ENCODE measurements around the gene ALCAM. TPM values are rescaled to one million over a fixed set of nuclear protein-coding genes. Genes with fewer than 3 reads are reported as not detected.

ALCAM gene
- total RNA-seq, 2 experiments from 2014 or later: 1.6 to 1.9 TPM

DNA sequence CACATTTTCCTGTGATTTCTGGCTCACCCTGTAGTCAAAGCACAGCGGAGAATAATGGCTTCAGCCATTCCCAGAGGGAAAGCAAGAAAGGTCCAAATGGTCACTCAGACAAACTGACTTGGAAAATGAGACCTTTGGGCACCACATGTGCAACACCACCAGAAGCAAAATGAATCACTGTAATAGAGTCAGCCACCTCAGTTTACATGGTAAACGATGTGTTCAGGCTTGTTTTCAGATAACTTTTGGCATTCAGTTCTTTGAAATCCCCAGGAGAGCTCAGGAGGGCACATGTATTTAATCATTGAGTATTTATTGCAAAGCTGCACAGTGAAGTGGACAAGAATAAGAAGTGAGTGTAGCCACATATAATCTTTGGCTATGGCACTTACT is 38.4 kb upstream of the ALCAM start:
- Histone ChIP-seq H3K27me3 (ENCODE audit: control insufficient read depth in 1 of 2, insufficient read depth in 2 of 2, low read length in 2 of 2) (no peaks in the 10 kb centered on the region), H3K27ac (ENCODE audit: low read depth in 1 of 2, low read length in 2 of 2) (no peak overlapping the region), H3K9me3 (ENCODE audit: control insufficient read depth in 1 of 2, insufficient read depth in 1 of 2, low read length in 2 of 2) (no peaks in the 10 kb centered on the region), H3K4me3 (ENCODE audit: low read length) (no peak overlapping the region), H3K4me1 (ENCODE audit: insufficient read depth, low read length) (no peaks in the 10 kb centered on the region), H3K36me3 (ENCODE audit: insufficient read depth, low read length) (no peaks in the 10 kb centered on the region)
- Mint-ChIP-seq H3K36me3 (ENCODE audit: low read depth) (no peaks in the 10 kb centered on the region), H3K4me3 (no peak overlapping the region), H3K9me3 (no peaks in the 10 kb centered on the region), H3K4me1 (ENCODE audit: low read depth) (no peaks in the 10 kb centered on the region), H3K27ac (no peak overlapping the region), H3K27me3 (peaks cover 5% of the 10 kb centered on the region)
- no peak for DNase-seq
- ATAC-seq (ENCODE audit: poor library complexity): no peak
- TF ChIP-seq, protein P1, sequence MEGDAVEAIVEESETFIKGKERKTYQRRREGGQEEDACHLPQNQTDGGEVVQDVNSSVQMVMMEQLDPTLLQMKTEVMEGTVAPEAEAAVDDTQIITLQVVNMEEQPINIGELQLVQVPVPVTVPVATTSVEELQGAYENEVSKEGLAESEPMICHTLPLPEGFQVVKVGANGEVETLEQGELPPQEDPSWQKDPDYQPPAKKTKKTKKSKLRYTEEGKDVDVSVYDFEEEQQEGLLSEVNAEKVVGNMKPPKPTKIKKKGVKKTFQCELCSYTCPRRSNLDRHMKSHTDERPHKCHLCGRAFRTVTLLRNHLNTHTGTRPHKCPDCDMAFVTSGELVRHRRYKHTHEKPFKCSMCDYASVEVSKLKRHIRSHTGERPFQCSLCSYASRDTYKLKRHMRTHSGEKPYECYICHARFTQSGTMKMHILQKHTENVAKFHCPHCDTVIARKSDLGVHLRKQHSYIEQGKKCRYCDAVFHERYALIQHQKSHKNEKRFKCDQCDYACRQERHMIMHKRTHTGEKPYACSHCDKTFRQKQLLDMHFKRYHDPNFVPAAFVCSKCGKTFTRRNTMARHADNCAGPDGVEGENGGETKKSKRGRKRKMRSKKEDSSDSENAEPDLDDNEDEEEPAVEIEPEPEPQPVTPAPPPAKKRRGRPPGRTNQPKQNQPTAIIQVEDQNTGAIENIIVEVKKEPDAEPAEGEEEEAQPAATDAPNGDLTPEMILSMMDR (IDR thresholded peaks at IDR 0.05): no peak
- intact Hi-C loops (cut with DNase I, micrococcal nuclease): no loop called here
- ChIA-PET CTCF (no interaction called here), POLR2A (no interaction called here)

DNA sequence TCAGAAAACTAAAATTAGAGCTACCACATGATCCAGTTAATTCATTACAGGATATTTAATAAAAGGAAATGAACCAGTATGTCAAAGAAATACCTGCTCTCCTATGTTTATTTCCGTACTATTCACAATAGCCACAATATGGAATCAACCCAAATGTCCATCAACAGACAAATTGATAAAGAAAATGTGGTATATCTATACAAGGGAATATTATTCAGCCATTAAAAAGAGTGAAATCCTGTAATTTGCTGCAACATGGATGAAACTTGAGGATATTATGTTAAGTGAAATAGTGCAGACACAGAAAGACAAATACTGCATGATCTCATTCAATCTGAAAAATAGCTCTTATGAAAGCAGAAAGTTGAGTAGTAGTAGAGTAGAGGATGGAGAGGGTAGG is 33.7 kb upstream of the ALCAM start:
- H3K27me3 ChIP-seq (ENCODE audit: control insufficient read depth in 1 of 2, insufficient read depth in 2 of 2, low read length in 2 of 2): no peaks in the 10 kb centered on the region
- no peak for ATAC-seq (ENCODE audit: poor library complexity)
- H3K4me1 ChIP-seq (ENCODE audit: insufficient read depth, low read length): no peaks in the 10 kb centered on the region
- Mint-ChIP-seq H3K9me3 (no peaks in the 10 kb centered on the region), H3K4me3 (no peak overlapping the region), H3K27ac (no peak overlapping the region), H3K36me3 (ENCODE audit: low read depth) (no peaks in the 10 kb centered on the region), H3K4me1 (ENCODE audit: low read depth) (no peaks in the 10 kb centered on the region), H3K27me3 (peaks cover 4% of the 10 kb centered on the region)
- TF ChIP-seq, protein P1 (IDR thresholded peaks at IDR 0.05): no peak
- no peaks in the 10 kb centered on the region for H3K9me3 ChIP-seq (ENCODE audit: control insufficient read depth in 1 of 2, insufficient read depth in 1 of 2, low read length in 2 of 2)
- no peak overlapping the region for H3K4me3 ChIP-seq (ENCODE audit: low read length)
- H3K36me3 ChIP-seq (ENCODE audit: insufficient read depth, low read length): no peaks in the 10 kb centered on the region
- ChIA-PET POLR2A (no interaction called here), CTCF (no interaction called here)
- no peak for DNase-seq
- intact Hi-C loops (cut with DNase I, micrococcal nuclease): no loop called here
- H3K27ac ChIP-seq (ENCODE audit: low read depth in 1 of 2, low read length in 2 of 2): no peak overlapping the region

DNA sequence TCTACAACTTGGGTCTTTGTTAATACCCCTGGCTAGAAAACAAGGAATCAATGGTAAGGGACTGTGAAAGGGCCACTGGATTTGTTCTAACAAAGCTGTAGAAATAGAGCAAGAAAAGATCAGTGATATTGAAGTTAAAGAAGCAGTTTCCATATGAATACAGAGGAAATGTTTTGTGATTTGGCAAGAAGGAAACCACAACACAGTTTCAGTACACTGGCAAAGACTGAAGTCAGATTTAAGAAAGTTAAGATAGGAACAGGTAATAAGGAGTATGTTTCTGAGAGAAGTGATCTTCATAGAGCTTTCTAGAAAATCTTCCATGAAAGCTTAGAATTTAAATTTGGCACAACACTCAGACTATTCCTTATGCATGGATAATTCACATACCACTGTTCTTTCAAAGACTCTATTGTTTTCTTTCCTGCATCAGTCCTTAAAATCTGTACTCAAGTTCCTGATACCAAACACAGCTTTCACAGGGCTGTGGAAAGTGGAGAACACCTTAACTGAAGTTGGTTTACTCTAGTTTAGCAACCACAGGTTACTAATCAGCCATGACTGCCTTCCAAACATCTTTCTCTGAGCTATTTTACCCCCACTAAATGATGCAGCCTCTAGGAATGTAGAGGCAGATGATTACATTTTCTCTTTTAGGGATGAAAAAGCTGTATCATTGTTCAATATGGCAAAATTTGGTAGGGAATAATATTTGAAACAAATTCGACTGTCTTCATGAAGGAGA is 32.4 kb upstream of the ALCAM start:
- Mint-ChIP-seq H3K9me3 (no peaks in the 10 kb centered on the region), H3K4me3 (no peak overlapping the region), H3K4me1 (ENCODE audit: low read depth) (no peaks in the 10 kb centered on the region), H3K27ac (no peak overlapping the region), H3K27me3 (peaks cover 4% of the 10 kb centered on the region), H3K36me3 (ENCODE audit: low read depth) (no peaks in the 10 kb centered on the region)
- Histone ChIP-seq H3K4me1 (ENCODE audit: insufficient read depth, low read length) (no peaks in the 10 kb centered on the region), H3K27me3 (ENCODE audit: control insufficient read depth in 1 of 2, insufficient read depth in 2 of 2, low read length in 2 of 2) (no peaks in the 10 kb centered on the region), H3K9me3 (ENCODE audit: control insufficient read depth in 1 of 2, insufficient read depth in 1 of 2, low read length in 2 of 2) (no peaks in the 10 kb centered on the region), H3K4me3 (ENCODE audit: low read length) (no peak overlapping the region), H3K27ac (ENCODE audit: low read depth in 1 of 2, low read length in 2 of 2) (no peak overlapping the region), H3K36me3 (ENCODE audit: insufficient read depth, low read length) (no peaks in the 10 kb centered on the region)
- ChIA-PET POLR2A (no interaction called here), CTCF (interaction anchor here (0.7 kb wide), 1 partner anchor 11 kb away, joined by 3 read pairs; no protein-coding TSS in a partner anchor)
- intact Hi-C loops (cut with DNase I, micrococcal nuclease): no loop called here
- TF ChIP-seq, protein P1 (IDR thresholded peaks at IDR 0.05): no peak
- no peak for DNase-seq
- ATAC-seq (ENCODE audit: poor library complexity): no peak
